Activated naive CD4-positive, alpha-beta T cell treated with anti-CD3 and anti-CD28 coated beads, Interleukin-2, amount 50 U/mL, for 72 hours (primary cell): Measurements from ENCODE around the gene N4BP2. TPM values are rescaled to one million over a fixed set of nuclear protein-coding genes. Genes with fewer than 3 reads are reported as not detected.
A peak's percentile ranks its signal among the peaks of the same experiment; 100 is the strongest.

Experiments used
- ATAC-seq, 2 donors: fragments of 150-1000 bp; cut with Tn5 transposase; 2 replicates each; pipeline ENCODE4 v1.10.0; 2021; ENCODE audit warnings: mild to moderate bottlenecking in 2 of 2, moderate library complexity in 2 of 2
- DNase-seq, 2 donors: peaks; one replicate each; pipeline ENCODE4 v3.0.0; 2021 to 2022; ENCODE audit warnings: low spot score in 2 of 2
- H3K27ac Mint-ChIP-seq, 2 donors: one replicate each; pipeline ENCODE4 v1.8.0; 2022; ENCODE audit warnings: mild to moderate bottlenecking in 2 of 2, mixed read lengths in 2 of 2
- H3K36me3 Mint-ChIP-seq, 2 donors: one replicate each; pipeline ENCODE4 v1.8.0; 2022; ENCODE audit warnings: mixed read lengths in 2 of 2
- H3K9me3 Mint-ChIP-seq, 2 donors: one replicate each; pipeline ENCODE4 v1.8.0; 2022; ENCODE audit warnings: mixed read lengths in 2 of 2
- total RNA-seq, 2 donors: library from RNA; stranded (reverse); gene quantifications; one replicate each; pipeline ENCODE4 v1.2.3, GENCODE V29; 2022

Gene N4BP2
- total RNA-seq, 2 donors from 2014 or later: 16.1 to 18.6 TPM

DNA sequence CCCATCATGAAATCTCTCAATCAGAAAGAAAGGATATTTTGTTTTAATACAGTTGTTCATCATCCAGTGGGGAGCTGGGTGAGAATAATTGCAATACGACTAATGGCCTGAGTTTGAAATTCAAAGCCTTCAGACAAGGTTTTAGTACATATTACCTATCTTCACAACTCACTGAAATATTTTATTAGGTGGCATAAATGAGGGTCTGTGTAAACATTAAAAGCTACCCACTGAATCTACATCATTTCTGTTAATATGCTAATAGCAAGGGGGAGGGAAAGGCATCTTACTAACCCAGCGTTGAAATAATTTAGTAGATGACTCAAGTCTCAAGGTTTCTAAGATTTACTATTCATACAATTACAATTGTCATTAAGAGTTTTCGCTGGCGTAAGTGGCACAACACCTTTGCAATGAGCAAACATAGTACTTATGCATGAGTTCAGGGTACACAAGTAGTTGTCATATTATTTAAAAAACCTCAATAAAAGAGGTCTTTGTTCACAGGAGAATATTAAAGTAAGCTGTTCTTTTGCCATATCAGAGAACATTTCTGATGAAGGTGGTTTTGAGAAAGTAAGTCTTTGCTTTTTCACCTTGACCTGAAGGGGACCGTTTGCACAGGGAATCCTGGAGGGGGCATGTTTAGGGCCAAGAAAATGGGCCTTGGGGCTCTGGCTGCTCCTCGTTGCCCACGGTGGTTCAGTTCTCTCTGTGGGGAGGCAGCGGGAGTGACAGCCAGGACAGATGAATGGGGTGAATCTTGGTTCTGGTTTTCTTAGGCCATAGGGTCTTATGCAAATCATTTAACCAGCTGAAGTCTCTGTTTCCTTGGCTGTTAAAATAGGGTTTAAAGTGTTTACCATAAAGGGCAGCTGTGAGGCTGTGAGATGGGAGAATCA is 135.7 kb downstream of the N4BP2 start:
- Mint-ChIP-seq H3K36me3 (peaks cover 5 to 34% of the 10 kb centered on the region in 2 donors), H3K27ac (peak overlapping the region; percentile 97 to 100), H3K9me3 (peaks cover 0 to 3% of the 10 kb centered on the region in 2 donors)
- DNase-seq (no peak), ATAC-seq (no peak)

- peak in 1 of 2 donors; percentile 28 for DNase-seq
- peaks cover 12 to 37% of the 10 kb centered on the region in 2 donors for H3K36me3 Mint-ChIP-seq
- no peaks in the 10 kb centered on the region for H3K9me3 Mint-ChIP-seq
- H3K27ac Mint-ChIP-seq: peak overlapping the region; percentile 97 to 100
- peak in 1 of 2 donors; percentile 10 for ATAC-seq
Measured at GRCh38 chr4:40193016-40193571, 136.4 kb downstream of the N4BP2 start.

- Mint-ChIP-seq H3K27ac (peak overlapping the region; percentile 97 to 100), H3K9me3 (no peaks in the 10 kb centered on the region), H3K36me3 (peaks cover 17 to 42% of the 10 kb centered on the region in 2 donors)
- ATAC-seq (no peak), DNase-seq (no peak)
Measured at GRCh38 chr4:40193578-40193977, 136.9 kb downstream of the N4BP2 start.

DNA sequence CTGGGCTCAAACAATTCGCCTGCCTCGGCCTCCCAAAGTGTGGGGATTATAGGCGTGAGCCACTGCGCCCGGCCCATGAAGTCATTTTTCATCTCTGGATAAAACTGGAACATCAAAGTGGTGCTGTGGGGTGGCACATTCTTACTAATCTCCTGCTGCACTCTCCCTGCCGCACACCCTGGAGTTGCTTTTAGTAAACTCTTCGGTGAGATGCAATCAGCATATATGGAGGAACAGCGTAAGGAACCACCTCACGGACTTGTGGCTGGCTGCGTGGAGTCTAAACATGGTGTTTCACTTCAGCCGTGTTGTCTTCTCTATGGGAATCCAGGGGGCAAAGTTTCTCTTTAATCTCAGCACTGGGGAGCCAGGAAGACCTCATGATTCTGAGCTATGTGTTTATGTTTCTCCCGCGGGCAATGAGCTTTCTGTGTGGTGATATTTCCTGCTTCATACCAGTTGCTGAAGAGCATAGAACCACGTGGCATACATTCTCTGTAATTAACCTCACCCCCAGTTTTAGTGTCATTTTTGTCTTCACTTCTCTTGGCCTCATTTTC is 138.0 kb downstream of the N4BP2 start:
- peaks cover 28 to 53% of the 10 kb centered on the region in 2 donors for H3K36me3 Mint-ChIP-seq
- H3K9me3 Mint-ChIP-seq: no peaks in the 10 kb centered on the region
- peak overlapping the region; percentile 98 to 100 for H3K27ac Mint-ChIP-seq
- peak; percentile 47 to 68 for ATAC-seq
- DNase-seq: peak; percentile 38 to 72

DNA sequence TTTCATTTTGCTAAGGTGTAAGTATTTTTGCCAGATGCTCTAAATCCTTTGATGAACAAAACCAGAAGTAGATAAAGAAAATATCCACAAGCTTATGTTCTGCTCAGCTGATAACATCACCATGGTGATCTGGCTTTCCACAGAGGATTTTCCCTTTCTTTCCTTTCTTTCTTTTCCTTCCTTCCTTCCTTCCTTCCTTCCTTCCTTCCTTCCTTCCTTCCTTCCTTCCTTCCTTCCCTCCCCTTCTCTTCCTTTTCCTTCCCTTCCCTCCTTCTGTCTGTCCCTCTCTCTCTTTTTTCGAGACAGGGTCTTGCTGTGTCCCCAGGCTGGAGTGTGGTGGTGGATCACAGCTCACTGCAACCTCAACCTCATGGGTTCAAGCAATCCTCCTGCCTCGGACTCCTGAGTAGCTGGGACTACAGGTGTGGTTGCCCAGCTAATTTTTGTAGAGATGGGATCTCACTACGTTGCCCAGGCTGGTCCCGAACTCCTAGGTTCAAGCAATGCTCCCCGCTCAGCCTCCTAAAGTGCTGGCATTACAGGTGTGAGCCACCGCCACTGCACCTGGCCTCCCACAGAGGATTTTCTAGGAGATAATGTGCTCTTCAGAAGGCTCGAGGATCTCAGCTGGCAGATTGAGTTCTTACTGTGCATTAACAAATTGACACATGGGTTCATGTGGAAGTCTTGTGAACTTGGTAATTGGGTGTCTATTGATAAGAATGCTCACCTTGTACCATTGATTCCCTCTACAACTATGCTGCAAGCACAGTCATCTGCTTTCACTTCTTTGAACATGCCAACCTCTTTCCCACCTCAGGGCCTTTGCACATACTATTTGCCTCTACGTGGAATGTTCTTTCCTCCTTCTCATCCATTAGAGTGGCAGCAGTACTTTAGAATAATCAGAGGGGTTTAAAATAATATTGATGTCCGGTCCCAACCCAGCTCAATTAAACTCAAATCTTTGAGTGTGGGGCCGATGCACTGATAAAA is 138.8 kb downstream of the N4BP2 start:
- ATAC-seq (no peak), DNase-seq (no peak)
- H3K9me3 Mint-ChIP-seq: no peaks in the 10 kb centered on the region
- peak overlapping the region; percentile 98 to 100 for H3K27ac Mint-ChIP-seq
- peaks cover 36 to 57% of the 10 kb centered on the region in 2 donors for H3K36me3 Mint-ChIP-seq

- DNase-seq: peak in 1 of 2 donors; percentile 22
- Mint-ChIP-seq H3K27ac (peak overlapping the region; percentile 98 to 100), H3K36me3 (peaks cover 44 to 57% of the 10 kb centered on the region in 2 donors), H3K9me3 (no peaks in the 10 kb centered on the region)
- ATAC-seq: no peak
Measured at GRCh38 chr4:40196272-40196671, 139.6 kb downstream of the N4BP2 start.

DNA sequence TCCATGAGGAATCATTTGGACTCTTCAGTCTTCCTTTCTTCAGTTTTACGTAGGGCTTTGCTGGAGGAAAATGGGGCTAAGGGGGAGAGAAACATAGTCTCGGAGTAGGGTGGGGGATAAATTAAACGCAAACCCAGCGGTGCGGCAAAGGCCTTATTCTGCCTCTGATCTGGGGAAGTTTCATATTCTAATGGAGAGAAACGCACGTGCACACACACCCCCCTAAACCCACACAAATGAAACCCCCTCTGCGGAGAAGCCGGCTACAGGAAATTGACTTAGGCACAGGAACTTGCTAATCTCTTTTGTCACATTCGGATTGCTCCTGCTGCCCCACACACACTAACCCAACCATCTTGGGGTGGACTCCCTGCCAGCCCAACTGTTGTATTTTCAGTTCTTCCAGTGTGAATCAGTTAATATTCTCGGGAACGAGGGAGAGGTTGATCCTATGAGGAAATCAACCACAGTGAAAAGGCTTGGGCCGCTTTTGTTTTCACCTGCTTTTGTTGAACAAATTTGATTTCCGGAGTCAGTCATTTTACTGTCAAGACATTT is 140.2 kb downstream of the N4BP2 start, which contains the start of gene RHOH:
Gene RHOH (plus strand): TSS at position 308 of the 558 bp plus-strand sequence. CDS start 46,356 bp downstream, outside the sequence.
- Mint-ChIP-seq H3K27ac (peak within 1 kb of the TSS; percentile 98 to 100), H3K9me3 (no peaks in the 10 kb centered on the region), H3K36me3 (peaks cover 49 to 56% of the 10 kb centered on the region in 2 donors)

DNA sequence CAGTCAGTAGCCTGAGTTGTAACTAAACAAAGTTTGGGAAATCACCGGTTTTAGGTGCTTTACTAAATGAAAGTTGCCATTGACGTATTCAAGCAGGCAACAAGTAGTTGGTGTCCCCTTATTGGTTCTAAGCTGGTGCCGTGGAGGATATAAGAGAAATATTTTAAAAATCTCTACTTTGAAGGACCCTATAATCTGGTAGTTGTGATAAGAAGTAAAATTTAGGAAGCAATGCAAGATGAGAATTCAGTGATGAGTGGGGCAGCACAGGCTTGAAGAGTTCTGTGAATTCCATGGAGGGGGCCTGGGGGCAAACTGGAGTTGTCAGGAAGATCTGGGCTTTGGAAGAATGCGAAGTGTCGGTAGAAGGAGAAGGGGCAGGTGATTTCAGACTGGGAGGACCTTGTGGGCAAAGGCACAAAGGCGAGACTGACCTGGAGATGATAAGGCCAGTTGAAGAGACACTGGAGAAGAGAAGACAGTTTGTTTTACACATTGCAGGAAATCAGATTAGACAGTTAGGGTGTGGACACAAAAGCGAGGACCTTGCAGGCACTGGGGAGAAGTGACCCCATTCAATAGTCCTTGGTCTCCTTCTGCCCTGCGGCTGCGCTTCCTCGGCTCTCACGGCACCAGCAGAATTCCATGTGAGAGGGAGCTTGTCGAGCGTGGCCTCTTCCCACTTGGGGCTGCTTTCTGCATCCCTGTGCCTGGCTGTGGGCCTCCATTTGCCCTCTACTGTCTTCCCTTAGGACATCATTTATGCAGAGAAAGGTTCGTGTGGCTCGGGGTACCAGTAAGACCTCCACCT is 141.4 kb downstream of the N4BP2 start:
- Mint-ChIP-seq H3K36me3 (peaks cover 62 to 68% of the 10 kb centered on the region in 2 donors), H3K9me3 (no peaks in the 10 kb centered on the region), H3K27ac (peak overlapping the region; percentile 98 to 100)
- peak in 1 of 2 donors; percentile 9 for ATAC-seq
- no peak for DNase-seq

More for the DNA sequence above, 140.2 kb downstream of the N4BP2 start, which contains the start of gene RHOH:
- DNase-seq (peak; percentile 60 to 83), ATAC-seq (peak; percentile 17 to 25)

DNA sequence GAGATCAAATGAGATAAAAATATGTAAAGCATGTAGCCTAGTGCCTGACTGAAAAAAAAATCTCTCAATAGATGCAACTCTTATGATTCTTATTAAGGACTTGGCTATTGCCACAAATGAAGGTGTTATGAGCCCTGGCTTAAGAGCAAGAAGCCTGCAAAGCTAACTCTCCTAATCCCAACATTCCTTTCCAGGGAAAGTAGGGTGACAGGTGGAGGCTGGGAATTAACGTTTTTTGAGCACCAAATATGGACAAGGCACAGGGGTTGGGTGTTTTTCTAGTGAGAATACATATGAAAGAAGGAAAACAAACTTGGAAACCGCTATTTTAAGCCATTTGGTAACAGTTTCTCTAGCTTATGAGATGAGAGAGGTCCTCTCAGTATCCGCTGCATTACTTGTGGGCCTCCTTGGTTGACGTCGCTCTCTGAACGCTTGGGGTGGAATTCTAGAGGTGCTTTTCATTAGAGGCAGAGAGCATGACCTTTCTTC is 142.6 kb downstream of the N4BP2 start:
- H3K36me3 Mint-ChIP-seq: peaks cover 73 to 76% of the 10 kb centered on the region in 2 donors

DNA sequence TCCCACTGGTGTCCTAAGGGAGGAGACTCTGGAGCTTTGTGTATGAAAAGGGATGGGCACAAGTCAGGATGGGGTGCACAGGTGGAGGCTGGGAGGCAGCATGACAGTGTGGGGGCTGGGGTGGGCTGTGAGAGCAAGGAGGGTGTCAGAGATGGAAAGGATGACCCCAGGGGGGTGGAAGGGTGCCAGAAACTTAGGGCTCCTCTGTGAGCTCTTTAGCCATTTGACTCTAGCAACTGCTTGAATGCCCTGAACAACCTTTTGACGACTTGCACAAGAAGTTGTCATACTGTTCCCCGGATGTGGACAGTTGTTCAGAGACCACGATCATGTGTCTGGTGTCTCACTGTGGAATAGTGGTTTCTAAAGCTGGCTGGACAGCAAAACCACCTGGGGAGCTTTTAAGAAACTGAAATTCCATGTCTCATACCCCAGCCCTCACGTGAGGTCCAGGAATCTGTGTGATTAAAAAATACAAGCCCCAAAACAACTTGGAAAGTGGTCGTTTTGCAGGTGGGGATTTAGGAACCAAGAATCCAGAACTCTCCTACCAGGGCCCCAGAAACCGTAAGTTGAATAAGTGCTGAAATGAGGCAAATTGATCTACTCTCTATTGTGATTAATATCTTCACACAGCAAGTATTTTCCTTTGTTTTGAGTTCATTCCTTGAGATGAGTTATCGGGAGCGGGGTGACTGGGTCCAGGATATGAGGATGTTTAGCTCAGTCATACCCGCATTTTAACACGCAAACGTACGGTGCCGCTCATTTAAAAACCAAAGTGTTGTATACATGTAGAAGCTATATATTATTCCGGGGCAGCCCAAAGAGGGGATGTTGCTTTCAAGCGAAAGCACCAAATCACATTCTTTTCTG is 143.6 kb downstream of the N4BP2 start:
- Mint-ChIP-seq H3K27ac (peak overlapping the region; percentile 98 to 100), H3K36me3 (peaks cover 75 to 79% of the 10 kb centered on the region in 2 donors), H3K9me3 (no peaks in the 10 kb centered on the region)
- ATAC-seq (peak; percentile 71 to 74), DNase-seq (peak; percentile 69 to 84)

More for the DNA sequence above, 142.6 kb downstream of the N4BP2 start:
- Mint-ChIP-seq H3K9me3 (no peaks in the 10 kb centered on the region), H3K27ac (peak overlapping the region; percentile 98 to 100)
- ATAC-seq (no peak), DNase-seq (no peak)

DNA sequence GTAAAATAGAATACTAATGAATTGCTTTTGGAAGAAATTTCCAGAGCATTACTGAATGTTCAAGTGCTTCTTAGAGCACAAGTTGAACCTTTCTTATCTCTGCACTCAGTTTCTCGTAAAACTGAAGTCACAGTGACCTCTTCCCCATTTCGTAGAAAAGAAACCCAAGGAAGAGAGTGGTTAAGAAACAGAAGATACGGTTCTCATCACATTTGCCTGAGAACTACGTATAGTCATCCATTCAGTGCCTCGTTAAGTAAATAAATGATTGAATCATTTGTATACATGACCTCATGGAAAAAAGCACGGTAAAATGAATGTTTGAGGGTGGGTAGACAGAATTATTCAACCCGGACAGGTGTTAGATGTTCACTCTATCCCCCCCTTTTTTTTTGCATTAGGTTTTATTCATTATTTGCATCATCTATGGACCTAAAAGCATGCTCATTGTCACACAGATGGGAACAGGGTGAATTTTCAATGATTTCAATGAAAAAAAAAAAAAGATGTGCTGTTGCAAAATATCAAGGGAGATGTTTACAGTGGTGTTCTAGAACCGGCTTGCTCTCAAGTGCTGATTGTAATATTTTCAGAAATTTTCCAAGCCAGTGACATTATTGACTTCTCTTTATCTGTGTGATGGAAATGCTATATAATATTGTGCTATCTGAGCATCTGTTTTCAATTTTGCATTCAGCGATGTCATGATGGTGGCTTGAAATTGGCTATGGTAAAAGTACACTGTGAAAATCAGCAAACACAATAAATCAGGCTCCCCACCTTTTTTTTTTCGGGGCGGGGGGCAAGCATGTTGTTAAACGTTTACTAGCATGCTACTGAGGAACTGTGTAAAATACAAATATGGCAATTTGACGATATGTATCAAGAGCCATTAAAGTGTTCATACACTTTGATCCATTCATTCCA is 144.5 kb downstream of the N4BP2 start:
- Mint-ChIP-seq H3K36me3 (peaks cover 66 to 79% of the 10 kb centered on the region in 2 donors), H3K27ac (peak overlapping the region; percentile 98 to 100), H3K9me3 (no peaks in the 10 kb centered on the region)
- DNase-seq (no peak), ATAC-seq (peak; percentile 17 to 47)

GRCh38 chr4:40201898-40202297 is 145.2 kb downstream of the N4BP2 start:
- Mint-ChIP-seq H3K27ac (peak overlapping the region; percentile 98 to 100), H3K9me3 (no peaks in the 10 kb centered on the region), H3K36me3 (peaks cover 60 to 75% of the 10 kb centered on the region in 2 donors)
- no peak for ATAC-seq
- no peak for DNase-seq

DNA sequence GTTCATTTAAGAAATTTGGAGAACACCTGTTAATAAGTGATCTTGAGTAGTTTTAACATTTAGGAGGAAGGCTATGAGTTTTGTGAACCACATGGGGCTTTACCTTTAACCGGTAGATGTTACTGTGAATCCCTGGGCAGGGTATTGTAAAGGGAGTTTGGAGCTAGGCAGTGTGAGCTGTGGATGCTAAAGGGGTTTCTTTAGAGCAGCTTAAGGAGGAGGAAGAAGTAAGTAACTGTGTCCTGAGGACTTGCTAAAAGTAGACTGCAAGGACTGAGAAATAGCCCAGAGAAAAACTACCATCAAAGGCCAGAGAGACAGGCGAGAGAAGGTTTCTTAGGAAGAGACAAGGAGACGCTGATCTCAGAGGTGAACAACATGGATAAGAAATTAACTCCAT is 145.8 kb downstream of the N4BP2 start:
- Mint-ChIP-seq H3K36me3 (peaks cover 58 to 73% of the 10 kb centered on the region in 2 donors), H3K27ac (peak overlapping the region; percentile 98 to 100), H3K9me3 (no peaks in the 10 kb centered on the region)
- ATAC-seq: no peak
- DNase-seq: no peak
